Islet of Langerhans (tissue), 1 donor: ENCODE measurements around the gene KCNG4.

Experiments
- FAIRE-seq: peaks from one replicate; lab custom pipeline; 2011; peaks lifted over from hg19 to GRCh38; lab: Jason Lieb, UNC

KCNG4 gene

DNA sequence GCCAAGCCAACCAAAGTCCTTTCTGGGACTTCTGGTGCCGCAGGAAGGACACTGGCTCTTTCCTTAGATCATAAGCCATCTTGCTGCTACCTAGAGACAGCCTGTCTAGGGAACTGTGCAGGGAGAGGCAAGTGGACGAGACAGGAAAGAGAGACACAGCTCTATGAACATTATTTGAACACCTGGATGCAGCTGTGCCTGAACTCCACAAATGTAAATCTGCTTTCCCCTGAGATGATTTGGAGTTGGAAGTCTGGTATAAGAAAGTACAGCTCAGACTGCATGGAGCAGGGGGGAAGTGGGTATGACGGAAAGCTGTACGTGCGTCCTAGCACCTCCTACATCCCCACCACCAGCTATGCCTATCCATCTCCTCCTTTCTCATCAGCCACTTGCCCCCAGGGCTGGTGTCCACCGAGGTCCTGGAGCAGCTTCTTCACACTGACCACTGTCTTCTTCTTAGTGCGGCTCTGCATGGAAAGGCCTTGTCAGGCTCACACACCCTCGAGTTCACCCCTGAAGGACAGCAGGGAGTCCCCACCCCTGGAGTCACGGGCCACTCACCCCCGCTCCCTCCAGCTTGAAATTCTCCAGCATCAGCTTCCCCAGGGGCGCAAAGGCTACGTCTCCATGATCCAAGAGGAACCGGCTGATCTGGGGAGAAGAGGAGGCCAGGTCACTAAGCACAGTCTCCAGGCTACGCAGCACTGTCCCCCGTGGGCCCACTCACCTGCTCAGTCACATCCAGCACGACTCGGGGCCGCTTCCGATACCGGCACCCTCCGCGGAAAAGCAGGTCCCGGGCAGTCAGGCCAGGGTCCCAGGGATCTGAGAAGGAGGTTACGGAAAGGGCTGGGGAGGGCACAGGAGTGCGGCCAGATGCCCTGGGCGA is 56.9 kb downstream of the KCNG4 start:
- FAIRE-seq = no peak

DNA sequence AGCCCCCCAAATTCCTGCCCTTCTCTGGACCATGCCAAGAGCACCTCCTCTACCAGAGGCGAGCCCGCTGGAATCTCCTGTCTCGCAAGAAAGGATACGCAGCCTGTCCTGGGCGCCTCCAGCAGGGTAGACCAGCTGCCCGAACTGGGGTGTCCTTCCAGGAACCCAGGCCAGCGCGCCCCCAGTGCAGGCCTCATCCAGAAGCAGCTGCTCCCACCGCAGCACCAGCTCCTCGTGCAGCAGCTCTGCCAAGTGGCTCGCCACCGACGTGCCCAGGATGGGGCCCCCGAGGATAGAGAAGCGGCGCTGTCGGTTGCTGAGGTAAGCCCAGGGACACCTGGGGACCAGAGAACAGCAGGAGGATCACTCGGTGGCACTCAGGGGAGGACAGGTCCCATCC is 57.7 kb downstream of the KCNG4 start:
- FAIRE-seq = no peak

DNA sequence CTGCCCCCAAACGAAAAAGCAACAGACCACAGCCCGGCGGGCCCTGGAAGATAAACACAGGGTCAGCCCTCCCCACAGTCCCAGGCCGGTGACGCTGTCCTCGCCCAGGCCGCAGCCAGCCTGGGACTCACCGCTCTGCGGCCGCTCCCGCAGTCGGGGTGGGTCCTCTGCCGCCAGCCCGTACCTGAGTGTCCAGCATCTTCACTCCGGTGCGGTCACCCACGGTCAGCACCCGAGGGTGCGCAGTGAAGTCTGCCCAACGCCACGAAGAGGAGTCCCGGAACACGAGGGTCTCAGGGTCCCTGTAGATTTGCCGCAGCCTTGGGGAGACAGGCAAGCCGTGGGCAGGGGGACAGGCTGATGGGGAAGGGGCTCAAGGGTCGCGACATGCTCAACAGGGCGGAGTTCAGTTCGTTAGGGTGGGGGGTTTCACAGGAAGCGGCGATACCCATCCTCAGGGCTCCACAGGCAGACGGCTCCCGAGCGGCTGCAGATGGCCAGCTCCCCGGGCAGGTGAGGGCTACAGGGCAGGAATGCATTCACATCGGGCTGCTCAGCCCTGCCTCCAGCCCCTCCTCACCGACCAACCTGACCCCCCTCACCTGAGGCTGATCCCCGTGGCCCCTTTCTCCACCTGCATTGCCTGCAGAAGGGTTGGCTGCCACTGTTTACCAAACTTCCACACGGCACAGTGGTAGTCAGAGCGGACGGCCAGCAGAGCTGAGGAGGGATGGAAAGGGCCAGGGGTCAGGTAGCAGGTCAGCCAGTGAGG is 58.5 kb downstream of the KCNG4 start:
- no peak for FAIRE-seq

DNA sequence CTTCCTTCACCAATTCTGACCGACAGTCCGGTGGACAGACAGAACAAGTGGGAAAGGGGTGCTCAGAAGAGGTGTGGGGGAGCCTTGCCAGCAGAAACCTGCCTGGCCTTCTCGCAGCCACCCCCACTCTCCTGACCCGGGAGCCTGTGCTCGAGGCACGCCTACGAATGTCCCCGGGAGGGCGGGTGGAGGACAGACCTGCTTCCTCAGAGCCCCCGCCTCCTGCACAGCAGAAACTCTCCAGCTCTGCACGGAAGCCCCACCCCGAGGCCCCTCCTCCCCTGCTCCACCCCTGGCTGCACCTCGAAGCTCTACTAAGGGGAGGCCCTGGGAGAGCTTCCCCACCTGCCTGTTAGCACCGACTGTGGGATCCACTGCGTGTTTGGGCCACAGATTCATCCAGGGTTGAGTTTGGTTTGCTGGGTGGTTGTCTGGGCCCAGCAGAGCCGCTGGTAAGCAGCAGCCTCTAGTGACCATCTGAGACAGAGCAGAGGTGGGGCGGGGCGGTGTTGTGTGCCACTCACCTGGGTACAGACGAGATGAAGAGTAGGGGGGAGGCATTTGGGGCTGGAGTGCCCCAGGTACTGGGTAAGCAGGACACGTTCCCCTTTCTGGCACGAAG is 59.2 kb downstream of the KCNG4 start:
- no peak for FAIRE-seq

DNA sequence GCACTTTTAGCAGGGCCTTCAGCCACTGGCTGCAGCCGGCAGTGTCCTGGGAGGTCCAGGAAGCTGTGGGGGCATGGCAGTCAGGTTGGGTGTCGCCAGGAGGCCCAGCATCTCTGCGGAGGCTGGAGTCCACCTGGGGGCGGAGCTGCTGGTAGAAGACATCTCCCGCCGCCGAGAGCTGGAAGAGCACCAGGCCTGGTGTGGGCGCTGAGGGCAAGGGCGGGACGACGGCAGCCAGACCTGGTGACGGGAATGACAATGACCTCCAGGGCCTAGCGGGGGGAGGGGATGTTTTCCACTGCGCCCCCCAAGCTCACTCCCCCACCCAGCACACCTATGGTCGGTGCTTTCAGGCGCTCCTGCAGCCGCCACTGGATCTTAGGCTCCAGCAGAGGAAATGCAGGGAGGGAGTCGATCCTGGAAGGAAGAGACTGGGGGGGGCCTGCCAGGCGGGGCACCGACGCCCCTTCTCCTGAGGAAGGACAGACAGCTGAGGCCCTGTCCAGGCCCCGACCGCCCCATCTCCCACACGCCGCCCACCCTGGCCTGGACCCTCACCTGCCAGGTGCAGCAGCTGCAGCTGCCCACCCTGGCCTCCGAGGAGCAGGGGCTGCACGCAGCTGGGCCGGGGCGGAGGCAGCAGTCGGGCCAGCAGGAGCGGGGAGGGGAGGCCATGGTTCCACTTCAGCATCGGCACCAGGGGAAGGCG is 60.0 kb downstream of the KCNG4 start:
- no peak for FAIRE-seq

DNA sequence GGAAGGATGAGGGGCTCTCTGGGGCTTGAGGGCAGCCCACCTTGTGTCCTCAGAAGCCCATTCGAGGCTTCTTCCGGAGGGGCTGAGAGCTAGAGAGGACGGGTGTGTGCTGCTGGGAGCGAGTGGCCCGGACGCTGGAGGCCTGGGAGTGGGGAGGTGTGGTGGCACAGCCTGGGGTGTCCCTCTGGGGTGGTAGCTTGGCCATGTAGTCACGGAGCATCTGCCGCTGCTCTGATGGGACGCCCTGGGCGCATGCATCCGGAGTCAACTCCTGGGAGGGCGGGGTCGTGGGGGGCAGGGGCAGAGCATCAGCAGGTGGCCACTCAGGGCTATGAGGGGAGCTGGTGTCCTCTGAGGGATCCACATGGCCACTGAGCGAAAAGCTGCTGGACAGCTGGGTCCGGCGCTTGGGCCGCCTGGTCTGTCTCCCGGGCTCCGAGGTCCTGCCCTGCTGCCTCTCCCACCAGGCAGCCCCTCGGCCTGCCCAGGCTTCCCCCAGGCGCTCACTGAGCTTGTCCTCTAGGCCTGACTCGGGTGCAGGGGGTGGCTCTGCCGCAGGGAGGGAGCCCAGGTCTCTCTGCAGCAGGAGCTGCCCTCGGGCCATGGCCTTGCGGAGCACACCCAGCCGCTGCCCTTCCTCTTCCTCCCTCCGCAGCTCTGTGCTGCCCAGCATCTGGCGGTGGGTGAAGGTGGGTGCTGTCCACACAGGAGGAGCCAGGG is 60.8 kb downstream of the KCNG4 start:
- FAIRE-seq = no peak

DNA sequence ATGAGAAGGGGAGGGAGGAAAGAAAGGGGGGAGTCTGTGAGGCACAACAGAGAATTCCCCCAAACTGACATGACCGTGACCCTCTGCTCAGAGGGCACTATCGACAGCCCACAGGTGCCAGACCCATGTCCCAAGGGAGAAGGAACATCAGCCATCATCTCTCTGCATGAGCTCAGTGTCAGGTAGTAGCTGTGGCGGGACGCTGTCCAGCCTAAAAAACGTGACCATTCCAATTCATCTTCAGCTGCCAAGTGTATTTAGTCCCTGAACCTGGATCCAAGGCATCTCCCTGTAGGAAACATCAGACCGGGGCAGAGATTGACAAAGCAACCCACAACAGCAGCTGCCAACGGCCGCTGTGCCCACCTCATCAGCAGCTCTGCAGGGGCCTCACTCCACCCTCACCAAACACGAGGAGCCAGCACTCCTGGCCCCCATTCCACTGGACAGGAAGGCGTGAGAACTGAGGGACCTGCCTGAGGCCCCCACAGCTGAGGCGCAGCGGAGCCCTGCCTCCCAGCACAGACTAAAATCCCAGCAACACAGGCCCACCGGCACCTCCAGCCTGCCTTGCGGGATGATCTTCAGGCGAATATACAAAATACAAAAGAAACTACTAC is 61.6 kb downstream of the KCNG4 start:
- FAIRE-seq = no peak

DNA sequence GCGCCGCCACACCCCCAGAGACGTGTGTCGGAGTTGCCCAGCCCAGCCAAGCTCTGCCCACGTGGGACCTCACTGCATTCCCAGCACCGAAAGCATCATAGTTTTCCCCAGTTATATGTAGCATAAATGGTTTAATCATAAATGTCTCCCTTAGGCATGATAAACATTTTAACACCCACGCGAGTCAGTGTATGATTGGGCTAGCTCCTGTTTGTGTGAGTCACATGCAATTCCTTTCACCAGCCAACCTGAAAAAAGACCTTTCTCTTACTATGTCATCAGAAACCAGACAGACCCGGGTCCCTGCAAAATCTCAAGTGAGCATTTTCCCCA is 62.1 kb downstream of the KCNG4 start:
- no peak for FAIRE-seq

DNA sequence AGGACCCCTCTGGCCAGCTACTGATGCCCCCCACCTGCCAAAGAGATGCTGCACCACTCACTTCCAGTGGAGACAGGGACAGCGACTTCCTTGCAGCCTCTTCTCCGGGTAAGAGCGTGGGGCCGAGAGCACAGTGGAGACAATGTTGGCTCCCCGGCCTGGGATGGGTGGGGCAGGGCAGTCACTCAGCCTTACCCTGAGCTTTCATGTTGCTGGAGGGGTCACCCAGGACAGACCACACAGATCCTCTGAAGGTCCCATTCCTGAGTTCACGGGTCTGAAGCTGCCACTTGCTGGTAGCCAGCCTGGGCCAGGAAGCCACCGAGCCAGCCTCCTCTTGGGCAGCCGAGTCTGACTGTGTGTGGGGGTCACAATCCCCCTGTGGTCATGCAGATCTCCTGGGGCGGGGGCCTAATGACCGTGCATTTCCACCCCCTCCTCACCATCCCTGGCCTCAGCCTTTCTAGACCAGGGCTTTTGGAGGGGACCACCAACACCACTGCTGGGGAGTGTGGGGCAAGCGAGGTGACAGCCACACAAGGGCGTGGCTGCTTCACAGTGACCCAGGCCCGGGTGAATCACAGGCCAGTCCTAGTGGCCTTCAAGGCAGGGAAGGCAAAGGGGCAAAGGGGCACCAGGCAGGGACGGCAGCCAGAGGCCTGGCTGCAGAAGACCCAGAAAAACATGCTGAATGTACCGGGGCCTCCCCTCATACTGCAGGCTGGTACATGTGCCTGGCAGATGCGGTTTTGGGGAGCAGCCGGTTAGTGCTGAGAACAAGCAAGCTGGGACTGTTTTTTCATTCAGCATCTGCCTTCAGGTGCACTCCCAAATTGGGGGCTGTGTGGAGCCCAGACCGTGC is 63.4 kb downstream of the KCNG4 start:
- FAIRE-seq = no peak

DNA sequence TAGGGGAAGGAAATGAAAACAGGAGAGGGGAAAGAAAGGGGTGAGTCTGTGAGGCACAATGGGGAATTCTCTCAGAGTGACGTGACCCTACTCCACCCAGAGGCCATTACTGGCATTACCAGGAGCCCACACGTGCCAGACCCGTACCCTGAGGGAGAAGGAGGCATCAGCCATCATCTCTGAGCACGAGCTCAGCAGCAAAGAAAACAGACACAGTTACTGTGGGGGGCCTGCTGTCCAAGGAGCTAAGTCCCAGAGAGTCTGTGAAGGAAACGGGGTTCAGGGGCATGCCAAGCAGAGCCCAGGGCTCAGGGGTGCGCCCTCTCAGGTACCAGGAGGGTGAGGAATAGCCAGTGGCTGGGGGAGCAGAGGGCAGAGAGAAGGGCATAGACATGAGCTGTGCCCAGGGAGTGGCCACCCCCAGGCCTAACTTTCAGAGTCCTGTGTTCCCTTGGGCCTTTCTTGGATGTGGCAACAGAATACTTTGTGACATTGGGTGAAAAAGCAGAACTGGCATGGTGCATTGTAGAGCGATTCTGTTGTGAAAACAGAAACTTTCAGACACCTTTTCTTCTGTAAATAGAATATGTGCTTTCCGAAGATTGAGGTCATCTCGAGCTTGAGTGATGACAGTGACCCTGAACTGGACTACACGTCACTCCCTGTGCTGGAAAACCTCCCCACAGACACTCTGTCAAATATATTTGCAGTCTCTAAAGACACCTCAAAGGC is 64.3 kb downstream of the KCNG4 start:
- FAIRE-seq = peak; percentile 36

DNA sequence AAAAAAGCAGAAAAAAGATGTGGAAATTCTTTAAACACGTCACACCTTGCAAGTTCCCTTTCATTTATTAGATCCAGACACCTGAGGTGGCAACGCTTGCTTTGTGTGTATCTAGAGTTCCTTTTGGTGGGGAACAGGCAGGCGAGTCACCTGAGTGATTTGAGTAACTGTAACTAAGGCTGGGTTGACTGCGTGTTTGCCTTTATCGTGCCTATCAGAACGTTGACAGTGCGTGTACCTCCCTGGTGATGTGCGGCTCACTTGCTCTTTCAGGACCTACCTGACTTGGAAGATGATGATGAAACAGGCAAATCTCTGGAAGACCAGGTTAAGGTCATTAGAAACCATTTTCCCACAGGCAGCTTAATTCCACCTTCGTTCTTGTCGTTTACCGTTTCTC is 65.4 kb downstream of the KCNG4 start:
- FAIRE-seq = no peak

DNA sequence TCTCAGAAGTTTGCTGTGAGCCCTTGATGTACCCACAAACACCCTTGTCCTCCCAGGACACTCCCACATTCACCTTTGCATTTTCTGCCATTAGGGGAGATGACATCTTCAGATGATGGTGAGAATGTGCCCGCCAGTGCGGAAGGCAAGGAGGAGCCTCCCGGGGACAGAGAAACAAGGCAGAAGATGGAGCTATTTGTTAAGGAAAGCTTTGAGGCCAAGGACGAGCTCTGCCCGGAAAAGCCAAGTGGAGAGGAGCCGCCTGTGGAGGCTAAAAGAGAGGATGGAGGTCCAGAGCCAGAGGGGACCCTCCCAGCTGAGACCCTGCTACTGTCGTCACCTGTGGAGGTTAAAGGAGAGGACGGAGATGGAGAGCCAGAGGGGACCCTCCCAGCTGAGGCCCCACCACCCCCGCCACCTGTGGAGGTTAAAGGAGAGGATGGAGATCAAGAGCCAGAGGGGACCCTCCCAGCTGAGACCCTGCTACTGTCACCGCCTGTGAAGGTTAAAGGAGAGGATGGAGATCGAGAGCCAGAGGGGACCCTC is 70.0 kb downstream of the KCNG4 start:
- no peak for FAIRE-seq
